Caki2 (cell line): ENCODE results near the gene PCSK6. TPM values are rescaled to one million over a fixed set of nuclear protein-coding genes. Genes with fewer than 3 reads are reported as not detected.
"Not testable (repeated sequence)": the region's sequence is repeated elsewhere in the genome, so short reads cannot be mapped to it uniquely, and the experiment has no call there.

ENCODE experiments used
- DNase-seq: peaks from one replicate; pipeline ENCODE4 v3.0.0-alpha.2; 2015; ENCODE audit warnings: low read depth
- in situ Hi-C: cut with HindIII; loops from 2 replicates; pipeline ENCODE4 v1.10.0; 2016; ENCODE audit warnings: low sequenced_read_pairs, low pct_unique_long_range_greater_than_20kb, mixed read lengths
- total RNA-seq: library from RNA; depleted of rRNA; stranded (reverse); fragments of >200 nt; shearing (Covaris generic); gene quantifications from 2 replicates; pipeline ENCODE4 v1.2.3, GENCODE V29; 2014; ENCODE audit warnings: low replicate concordance

PCSK6 gene
- total RNA-seq, 1 experiment from 2014 or later, result 5.5 TPM

- in situ Hi-C loops, result no loop called here
- no peak for DNase-seq
Observed at GRCh38 chr15:101381671-101382212, 107.8 kb downstream of the PCSK6 start.

- in situ Hi-C loops, result no loop called here
- DNase-seq, result no peak
Observed at GRCh38 chr15:101380146-101380545, 109.4 kb downstream of the PCSK6 start.

- in situ Hi-C loops, result no loop called here
- DNase-seq, result no peak
Observed at GRCh38 chr15:101379647-101380046, 109.9 kb downstream of the PCSK6 start.

- DNase-seq, result no peak
- in situ Hi-C loops, result no loop called here
Observed at GRCh38 chr15:101378879-101379278, 110.6 kb downstream of the PCSK6 start.

DNA sequence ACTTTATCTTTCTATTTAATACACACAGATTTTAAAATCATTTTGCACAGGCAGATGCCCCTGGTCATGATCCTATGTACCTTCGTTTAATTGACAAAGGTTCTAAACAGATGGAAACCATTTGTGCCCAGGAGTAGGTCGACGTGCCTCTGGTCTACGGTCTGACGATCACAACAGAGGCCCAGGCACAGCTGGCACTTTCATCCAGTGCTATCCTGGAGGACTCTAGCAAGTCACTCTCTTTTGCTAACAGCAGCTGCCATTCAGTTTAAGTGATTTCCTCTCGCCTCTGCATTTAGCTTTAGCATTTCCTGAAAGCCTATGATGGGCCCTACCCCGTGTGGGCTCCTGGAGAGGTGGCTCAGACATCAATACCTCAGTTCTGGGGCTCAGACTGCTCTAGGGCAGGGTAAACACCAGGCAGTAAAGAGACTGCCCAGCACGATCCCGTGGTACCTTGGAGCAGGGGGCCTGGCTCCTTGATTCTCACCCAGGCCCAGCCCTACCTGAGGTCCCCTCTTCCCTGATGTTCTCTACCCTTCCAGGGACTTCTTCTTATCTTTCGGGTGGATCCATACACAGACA, 111.2 kb downstream of the PCSK6 start:
- DNase-seq, result no peak
- in situ Hi-C loops, result no loop called here

GRCh38 chr15:101376615-101377395, 112.7 kb downstream of the PCSK6 start:
- in situ Hi-C loops, result no loop called here
- DNase-seq, result no peak

DNA sequence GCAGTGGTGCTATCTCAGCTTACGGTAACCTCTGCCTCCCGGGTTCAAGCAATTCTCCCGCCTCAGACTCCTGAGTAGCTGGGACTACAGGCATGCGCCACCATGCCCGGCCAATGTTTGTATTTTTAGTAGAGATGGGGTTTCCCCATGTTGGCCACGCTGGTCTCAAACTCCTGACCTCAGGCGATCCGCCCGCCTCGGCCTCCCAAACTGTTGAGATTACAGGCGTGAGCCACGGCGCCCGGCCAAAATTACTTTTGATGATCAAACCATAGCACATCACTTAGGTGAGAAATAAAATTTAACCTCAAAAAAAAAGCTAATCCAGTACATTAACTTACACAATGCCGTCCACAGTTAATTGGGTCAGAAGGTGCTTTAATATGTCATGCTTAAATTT, 114.5 kb downstream of the PCSK6 start:
- in situ Hi-C loops, DNase-seq: not testable (repeated sequence)

DNA sequence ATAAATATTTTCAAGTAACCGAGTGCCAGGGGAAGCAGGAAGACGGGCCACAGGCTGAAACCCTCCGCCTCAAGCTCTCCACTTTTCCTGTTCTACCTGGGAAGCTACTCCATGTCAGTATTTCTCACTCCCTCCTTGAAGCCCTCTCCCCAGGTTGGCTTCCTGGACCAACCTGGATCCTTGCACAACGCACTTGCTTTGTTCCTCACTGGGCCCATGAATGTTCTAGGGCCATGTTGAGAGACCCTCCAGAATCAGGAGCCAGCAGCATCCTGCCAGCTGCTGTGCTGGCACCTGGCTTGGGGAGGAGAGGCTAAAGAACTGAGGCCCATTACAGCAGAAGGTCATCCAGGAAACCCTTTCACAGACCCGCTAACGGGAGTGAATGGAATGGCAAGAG, 115.2 kb downstream of the PCSK6 start:
- in situ Hi-C loops, result no loop called here

DNA sequence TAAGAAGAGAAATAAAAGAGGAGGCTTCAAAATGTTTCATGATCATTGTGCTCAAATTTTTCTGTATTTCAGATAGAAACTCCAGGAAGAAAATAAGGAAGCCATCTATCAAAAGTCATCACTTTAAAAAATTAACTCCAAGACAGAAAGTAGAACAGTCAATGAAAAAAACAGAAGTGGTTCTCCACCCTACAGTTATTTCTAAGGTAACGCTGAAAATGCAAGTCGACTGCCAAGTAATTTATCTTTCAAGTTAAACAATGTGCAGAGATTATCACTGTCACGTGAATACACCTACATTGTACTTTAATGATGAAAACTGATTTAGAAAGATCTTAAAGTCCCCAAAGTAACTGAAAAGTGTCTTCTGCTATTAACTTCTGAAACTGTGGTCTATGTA, 115.9 kb downstream of the PCSK6 start:
- no peak for DNase-seq
- in situ Hi-C loops, result no loop called here

More for the DNA sequence above, 115.2 kb downstream of the PCSK6 start:
- DNase-seq, result no peak

- in situ Hi-C loops, result no loop called here
- DNase-seq, result no peak
Observed at GRCh38 chr15:101372960-101373525, 116.5 kb downstream of the PCSK6 start.

DNA sequence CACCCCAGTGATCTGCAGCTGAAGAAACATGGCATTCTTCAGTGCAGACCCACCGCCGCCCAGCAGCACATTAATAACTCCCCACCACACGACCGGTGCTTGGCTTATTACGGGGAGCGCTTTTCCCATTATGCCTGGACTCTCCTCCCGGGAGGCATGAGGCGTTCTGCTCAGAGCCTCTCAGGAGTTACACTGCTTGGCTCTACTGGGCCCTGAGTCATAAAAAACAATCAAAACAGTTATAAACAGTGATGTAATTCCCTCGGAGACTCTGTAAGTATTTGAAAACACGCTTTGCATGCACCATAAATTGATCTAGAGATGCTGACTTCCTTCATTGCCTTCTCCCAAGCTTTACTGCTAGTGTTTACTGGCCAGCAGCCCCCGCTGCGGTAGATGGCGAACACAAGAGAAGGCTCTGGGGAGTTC, 117.3 kb downstream of the PCSK6 start:
- no peak for DNase-seq
- in situ Hi-C loops, result no loop called here

GRCh38 chr15:101371519-101371918, 118.0 kb downstream of the PCSK6 start:
- in situ Hi-C loops, result no loop called here
- no peak for DNase-seq

- in situ Hi-C loops, result no loop called here
Observed at GRCh38 chr15:101371081-101371480, 118.4 kb downstream of the PCSK6 start.

GRCh38 chr15:101370330-101371024, 119.0 kb downstream of the PCSK6 start:
- in situ Hi-C loops, result no loop called here

More at GRCh38 chr15:101371081-101371480, 118.4 kb downstream of the PCSK6 start:
- no peak for DNase-seq

DNA sequence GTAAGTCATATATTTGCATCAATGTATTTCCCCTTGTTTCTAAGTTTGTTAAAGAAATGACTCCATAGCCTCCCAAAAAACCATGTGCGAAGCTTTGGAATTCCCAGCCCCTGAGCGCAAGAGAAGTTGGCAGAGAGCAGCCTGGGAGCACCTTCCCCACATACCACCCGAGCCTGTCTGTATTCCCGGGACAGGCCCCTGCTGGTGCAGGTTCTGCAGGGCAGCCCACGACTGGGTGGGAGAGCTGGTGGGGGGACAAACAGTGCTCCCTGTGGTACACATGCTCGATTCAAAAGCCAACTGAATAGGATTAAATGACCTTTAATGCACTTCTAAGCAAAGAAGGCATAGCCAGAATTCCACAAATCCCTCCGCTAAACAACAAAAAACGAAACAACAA, 119.8 kb downstream of the PCSK6 start:
- no peak for DNase-seq
- in situ Hi-C loops, result no loop called here

More at GRCh38 chr15:101370330-101371024, 119.0 kb downstream of the PCSK6 start:
- DNase-seq, result no peak

DNA sequence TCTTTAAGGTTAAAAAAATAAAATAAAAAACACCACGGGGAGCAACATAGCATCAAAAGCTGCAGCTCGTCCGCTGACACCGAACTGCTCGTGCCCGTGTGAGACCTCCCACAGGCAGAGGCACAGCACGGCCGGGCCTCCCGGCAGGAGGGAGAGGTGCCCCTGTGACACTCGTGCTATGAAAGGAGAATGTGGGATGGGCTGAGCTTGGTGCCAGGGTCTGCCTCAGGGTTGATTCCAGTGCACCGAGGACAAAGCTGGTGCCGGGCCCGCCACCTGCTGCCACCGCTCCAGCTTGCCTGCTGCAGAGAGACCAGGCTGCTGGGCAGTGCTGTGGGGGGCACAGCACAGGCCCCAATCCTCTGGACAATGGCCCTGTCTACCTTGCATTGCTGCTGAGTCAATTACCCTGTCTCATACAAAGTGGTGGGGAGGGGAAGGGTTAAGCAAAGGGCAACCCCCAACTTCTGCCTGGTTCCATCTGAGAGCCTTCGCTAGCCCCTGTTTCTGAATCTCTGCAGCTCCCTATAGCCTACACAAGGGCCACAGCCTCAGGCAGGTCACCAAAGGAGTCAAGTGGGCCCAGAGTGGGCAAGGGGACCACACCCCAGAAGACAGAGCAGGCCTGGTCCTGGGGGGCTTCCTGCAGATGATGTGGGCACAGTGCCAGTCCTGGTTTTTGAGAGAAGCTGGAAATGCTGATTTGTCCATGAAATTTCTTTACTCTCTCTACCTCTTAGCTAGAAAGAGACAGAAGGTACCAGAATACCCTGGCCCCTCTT, 120.5 kb downstream of the PCSK6 start:
- in situ Hi-C loops, result no loop called here
- DNase-seq, result no peak

DNA sequence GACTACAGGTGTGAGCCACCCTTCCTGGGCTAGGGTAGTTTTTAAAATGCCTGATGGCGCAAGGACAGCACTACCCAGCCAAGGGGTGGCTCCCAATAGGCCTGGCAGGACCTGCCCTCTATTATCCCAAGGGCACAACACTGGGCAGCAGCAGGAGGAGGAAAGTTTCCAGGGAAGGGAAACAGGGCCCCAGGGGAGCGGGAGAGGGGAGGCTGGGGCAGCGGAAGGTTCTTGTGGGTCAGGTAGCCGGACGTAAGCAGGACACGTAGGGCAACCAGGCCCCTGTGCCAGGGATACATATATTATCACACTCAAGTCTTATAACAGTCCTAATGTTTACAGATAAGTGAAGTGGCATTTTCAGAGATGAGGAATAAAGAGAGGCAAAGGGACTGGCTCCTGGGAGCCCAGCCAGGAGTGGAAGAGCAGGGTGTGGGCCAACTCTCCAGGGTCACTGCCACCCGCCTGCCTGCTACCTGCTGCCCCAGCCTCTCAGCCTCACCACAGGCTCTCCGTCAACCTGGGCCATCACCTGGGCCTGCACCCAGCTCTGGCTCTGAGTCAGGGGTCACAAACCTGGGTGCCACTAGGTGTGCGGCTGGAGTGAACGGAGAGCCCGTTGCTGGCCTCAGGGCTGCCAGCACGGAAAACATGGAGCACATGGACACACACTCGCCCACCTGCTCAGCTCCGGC, 121.3 kb downstream of the PCSK6 start:
- no peak for DNase-seq
- in situ Hi-C loops, result no loop called here
